Endothelial cell of umbilical vein (primary cell): Measurements from ENCODE around the gene ETS2. TPM values are rescaled to one million over a fixed set of nuclear protein-coding genes. Genes with fewer than 3 reads are reported as not detected.

ENCODE experiments used
- BruUV-seq: library from RNA; stranded (reverse); fragments of 400-500 nt; replicated peaks from 2 replicates; lab custom pipeline; 2021; lab: Mats Ljungman, UMichigan
- CTCF ChIA-PET: fragments of 300-600, 350-600 bp; sonication (Branson Sonifier 250); formaldehyde crosslinking; loops from one replicate; lab custom pipeline; 2021; ENCODE audit warnings: antibody characterized with exemption, inconsistent platforms; lab: Charles Lee
- POLR2A ChIA-PET: fragments of 300-600, 350-600 bp; sonication (Branson Sonifier 250); formaldehyde crosslinking; loops from one replicate; lab custom pipeline; 2021; ENCODE audit warnings: antibody characterized with exemption, inconsistent platforms; lab: Charles Lee
- DNase-seq: peaks from one replicate; pipeline ENCODE4 v3.0.0-alpha.2; 2011; ENCODE audit warnings: low read depth, low spot score
- FAIRE-seq: peaks from 2 replicates; lab custom pipeline; 2011; peaks lifted over from hg19 to GRCh38; lab: Jason Lieb, UNC
- H2AFZ ChIP-seq: 2 replicates; pipeline ENCODE4 v1.6.0; 2012; ENCODE audit warnings: low read depth, low read length, control low read depth, inconsistent platforms
- H3K27ac ChIP-seq: 2 replicates; pipeline ENCODE4 v1.5.1; 2011; ENCODE audit warnings: low read depth, mild to moderate bottlenecking, control low read depth, low read length, moderate library complexity; ENCODE audit not compliant: insufficient read depth
- H3K27me3 ChIP-seq, 2 experiments: 2 replicates each; pipeline versions ENCODE4 v1.6.0 to v1.6.1; 2011; ENCODE audit warnings: low read length in 2 of 2, mixed read lengths in 1 of 2; ENCODE audit not compliant: control insufficient read depth in 2 of 2, insufficient read depth in 2 of 2
- H3K36me3 ChIP-seq, 2 experiments: 2 replicates in 1 of 2; 3 replicates in 1 of 2; pipeline ENCODE4 v1.5.1; 2011; ENCODE audit warnings: low read length in 2 of 2, mild to moderate bottlenecking in 1 of 2, moderate library complexity in 1 of 2; ENCODE audit not compliant: control insufficient read depth in 2 of 2, insufficient read depth in 2 of 2; ENCODE audit errors: extremely low read depth in 1 of 2
- H3K4me1 ChIP-seq: 3 replicates; pipeline ENCODE4 v1.5.1; 2011; ENCODE audit warnings: mild to moderate bottlenecking, low read length; ENCODE audit not compliant: control insufficient read depth, insufficient read depth; ENCODE audit errors: extremely low read depth
- H3K4me2 ChIP-seq: 2 replicates; pipeline ENCODE4 v1.6.1; 2011; ENCODE audit warnings: low read length, control low read depth, mixed read lengths; ENCODE audit not compliant: insufficient read depth
- H3K4me3 ChIP-seq, 3 experiments: fragments of 200-600 bp in 1 of 3; sonication (generic), shearing (Covaris generic) in 1 of 3; replicated peaks in 1 of 3; 2 replicates each; pipeline ENCODE4 v1.5.1; 2011 to 2016; ENCODE audit warnings: control low read depth in 3 of 3, low read length in 3 of 3, mild to moderate bottlenecking in 2 of 3, inconsistent platforms in 1 of 3, low read depth in 1 of 3, moderate library complexity in 1 of 3; ENCODE audit not compliant: insufficient read depth in 1 of 3
- H3K79me2 ChIP-seq: 2 replicates; pipeline ENCODE4 v1.6.0; 2012; ENCODE audit warnings: low read length, inconsistent platforms; ENCODE audit not compliant: control insufficient read depth, insufficient read depth
- H3K9ac ChIP-seq: replicated peaks from 2 replicates; pipeline ENCODE3; 2011; ENCODE audit warnings: low read length, control low read depth; ENCODE audit not compliant: insufficient read depth; ENCODE audit errors: extremely low read depth
- H3K9me1 ChIP-seq: replicated peaks from 3 replicates; pipeline ENCODE4 v1.6.0; 2011; ENCODE audit warnings: mild to moderate bottlenecking, low read length; ENCODE audit not compliant: control insufficient read depth, insufficient read depth; ENCODE audit errors: extremely low read depth
- H3K9me3 ChIP-seq: replicated peaks from 2 replicates; pipeline ENCODE4 v1.5.1; 2012; ENCODE audit warnings: low read length, inconsistent platforms; ENCODE audit not compliant: control insufficient read depth, insufficient read depth
- H4K20me1 ChIP-seq: replicated peaks from 2 replicates; pipeline ENCODE3; 2011; ENCODE audit warnings: mild to moderate bottlenecking, low read length; ENCODE audit not compliant: control insufficient read depth, insufficient read depth; ENCODE audit errors: extremely low read depth
- CTCF ChIP-seq, 2 donors: IDR thresholded peaks; 1 replicate in 1 of 2; 2 replicates in 1 of 2; pipeline ENCODE4 v1.5.1; 2011; ENCODE audit warnings: low read length in 2 of 2, mild to moderate bottlenecking in 2 of 2, moderate library complexity in 2 of 2, control low read depth in 1 of 2, inconsistent platforms in 1 of 2, low read depth in 1 of 2; ENCODE audit not compliant: insufficient read depth in 1 of 2; ENCODE audit errors: extremely low read depth in 1 of 2
- EZH2 ChIP-seq: IDR thresholded peaks from 2 replicates; pipeline ENCODE4 v1.6.1; 2012; ENCODE audit warnings: borderline replicate concordance, low read depth, mild to moderate bottlenecking, moderate library complexity, low read length, inconsistent platforms; ENCODE audit not compliant: severe bottlenecking
- FOS ChIP-seq: IDR thresholded peaks from 2 replicates; pipeline ENCODE4 v1.6.1; 2011; ENCODE audit warnings: mild to moderate bottlenecking, low read length, moderate library complexity, borderline replicate concordance; ENCODE audit not compliant: insufficient read depth
- GATA2 ChIP-seq: IDR thresholded peaks from 2 replicates; pipeline ENCODE4 v1.7.0; 2011; ENCODE audit warnings: low read depth, mild to moderate bottlenecking, moderate library complexity, mixed read lengths, low read length; ENCODE audit not compliant: insufficient read length, insufficient read depth
- JUN ChIP-seq: IDR thresholded peaks from 2 replicates; pipeline ENCODE4 v1.6.1; 2011; ENCODE audit warnings: borderline replicate concordance, low read depth; ENCODE audit not compliant: insufficient read length, insufficient read depth
- MYC ChIP-seq: IDR thresholded peaks from one replicate; pipeline ENCODE4 v1.6.1; 2011; ENCODE audit warnings: mild to moderate bottlenecking, low read depth, low read length
- POLR2A ChIP-seq: IDR thresholded peaks from 2 replicates; pipeline ENCODE4 v1.6.1; 2012; ENCODE audit warnings: low read depth, mild to moderate bottlenecking, control low read depth, low read length
- POLR2AphosphoS5 ChIP-seq: IDR thresholded peaks from 2 replicates; pipeline ENCODE4 v1.6.1; 2012; ENCODE audit warnings: low read depth, mild to moderate bottlenecking, control low read depth, low read length, moderate library complexity; ENCODE audit not compliant: insufficient read depth
- dilution Hi-C: fragments of 300-500 bp; cut with MboI; formaldehyde crosslinking; loops from one replicate; pipeline ENCODE4 v1.15.0; 2019; ENCODE audit warnings: low sequenced_read_pairs; ENCODE audit not compliant: extremely low pct_ligation_motif_present
- intact Hi-C: fragments of 100-400 bp; cut with micrococcal nuclease; formaldehyde crosslinking; loops from one replicate; pipeline ENCODE4 v1.10.0; 2022
- polyA plus RNA-seq, 4 experiments: library from polyadenylated mRNA; depleted of rRNA in 3 of 4; stranded (reverse) in 3 of 4; unstranded in 1 of 4; fragments of >200 nt; gene quantifications; 2 replicates each; pipeline versions ENCODE4 v1.2.1 to v1.2.3, GENCODE V29; 2011 to 2012; ENCODE audit warnings: missing spikeins in 1 of 4
- total RNA-seq: library from RNA; stranded (reverse); gene quantifications from 2 replicates; pipeline ENCODE4 v1.2.3, GENCODE V29; 2021
- TF ChIP-seq, protein P1 (sequence below): IDR thresholded peaks from 2 replicates; pipeline ENCODE4 v1.6.1; 2011; ENCODE audit not compliant: insufficient read depth, insufficient read length

The ETS2 gene
- total and polyA plus RNA-seq, 2 donors (not counting 3 experiments of a cell fraction or from before 2014, with no cell fraction given), result 16.3 to 54.5 TPM

- Histone ChIP-seq H3K36me3 (no peaks in the 10 kb centered on the region), H2AFZ (no peak overlapping the region), H3K79me2 (no peaks in the 10 kb centered on the region), H3K4me1 (peaks cover 9% of the 10 kb centered on the region), H3K4me2 (no peak overlapping the region), H3K27me3 (peaks cover 0 to 2% of the 10 kb centered on the region in 2 experiments), H3K9ac (no peak overlapping the region), H4K20me1 (no peaks in the 10 kb centered on the region), H3K27ac (no peak overlapping the region), H3K4me3 (no peak overlapping the region), H3K9me1 (no peaks in the 10 kb centered on the region), H3K9me3 (no peaks in the 10 kb centered on the region)
- no peak for FAIRE-seq
- DNase-seq, result no peak
- dilution Hi-C loops, result no loop called here
- ChIA-PET POLR2A (no interaction called here), CTCF (no interaction called here)
- BruUV-seq, result no TSS peak
- TF ChIP-seq POLR2A (no peak), GATA2 (no peak), JUN (no peak), CTCF (IDR thresholded peaks at IDR 0.05; ENCODE audit: extremely low read depth in 1 of 2, insufficient read depth in 1 of 2, low read depth in 1 of 2, low read length in 2 of 2) (no peak), EZH2 (no peak), FOS (no peak), POLR2AphosphoS5 (no peak), MYC (no peak)
- TF ChIP-seq, protein P1, sequence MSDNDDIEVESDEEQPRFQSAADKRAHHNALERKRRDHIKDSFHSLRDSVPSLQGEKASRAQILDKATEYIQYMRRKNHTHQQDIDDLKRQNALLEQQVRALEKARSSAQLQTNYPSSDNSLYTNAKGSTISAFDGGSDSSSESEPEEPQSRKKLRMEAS, result no peak
- intact Hi-C loops, result no loop called here
These were observed 49.0 kb upstream of the ETS2 start for GRCh38 chr21:38756746-38757145.
